GM12892 (cell line): ENCODE data around the gene TTPAL.

Source experiments
- POLR2A ChIP-seq: IDR thresholded peaks from 2 replicates; pipeline ENCODE4 v1.6.1; 2011; ENCODE audit warnings: low read depth, low read length, control low read depth
- POLR2AphosphoS5 ChIP-seq: IDR thresholded peaks from 2 replicates; pipeline ENCODE4 v1.6.1; 2011; ENCODE audit warnings: low read depth, low read length, control low read depth
- TAF1 ChIP-seq: IDR thresholded peaks from 2 replicates; pipeline ENCODE4 v1.6.1; 2011; ENCODE audit warnings: low read depth, mild to moderate bottlenecking, control low read depth, low read length, borderline replicate concordance

- no peak for TF ChIP-seq POLR2A
- TF ChIP-seq POLR2AphosphoS5: no peak
- TF ChIP-seq TAF1: no peak
Measured at GRCh38 chr20:44483112-44483511, 7.4 kb downstream of the TTPAL start.
